Globus pallidus (tissue), 1 donor: ENCODE data around the gene RFX2.

Experiments used
- DNase-seq: peaks from one replicate; pipeline ENCODE4 v3.0.0-alpha.2; 2015; ENCODE audit warnings: low spot score

The RFX2 gene

GRCh38 chr19:6059988-6060599, 50.2 kb downstream of the RFX2 start:
- DNase-seq = no peak

- DNase-seq = no peak
Observed at GRCh38 chr19:6059396-6059947, 50.8 kb downstream of the RFX2 start.

- no peak for DNase-seq
Observed at GRCh38 chr19:6058518-6059201, 51.6 kb downstream of the RFX2 start.

- no peak for DNase-seq
Observed at GRCh38 chr19:6057651-6058517, 52.4 kb downstream of the RFX2 start.

GRCh38 chr19:6056801-6057650, 53.3 kb downstream of the RFX2 start:
- DNase-seq = peak; percentile 68

GRCh38 chr19:6056282-6056741, 54.0 kb downstream of the RFX2 start:
- no peak for DNase-seq

GRCh38 chr19:6055013-6055795, 55.1 kb downstream of the RFX2 start:
- DNase-seq = no peak

GRCh38 chr19:6048793-6049405, 61.4 kb downstream of the RFX2 start:
- DNase-seq = peak; percentile 63

GRCh38 chr19:6048348-6048747, 62.0 kb downstream of the RFX2 start:
- DNase-seq = no peak

GRCh38 chr19:6047741-6048251, 62.5 kb downstream of the RFX2 start:
- no peak for DNase-seq

GRCh38 chr19:6047256-6047655, 63.0 kb downstream of the RFX2 start:
- DNase-seq = no peak

GRCh38 chr19:6045108-6045507, 65.2 kb downstream of the RFX2 start:
- no peak for DNase-seq

- no peak for DNase-seq
Observed at GRCh38 chr19:6044056-6044805, 66.1 kb downstream of the RFX2 start.

GRCh38 chr19:6042776-6043726, 67.2 kb downstream of the RFX2 start:
- no peak for DNase-seq

- no peak for DNase-seq
Observed at GRCh38 chr19:6041991-6042481, 68.3 kb downstream of the RFX2 start.

- no peak for DNase-seq
Observed at GRCh38 chr19:6041071-6041470, 69.2 kb downstream of the RFX2 start.

GRCh38 chr19:6039566-6040225, 70.6 kb downstream of the RFX2 start:
- no peak for DNase-seq
